AG08396 (cell line): ENCODE results near the gene DFFB.
A peak's percentile ranks its signal among the peaks of the same experiment; 100 is the strongest.
"Not testable (repeated sequence)": the region's sequence is repeated elsewhere in the genome, so short reads cannot be mapped to it uniquely, and the experiment has no call there.

Experiments
- DNase-seq: peaks from one replicate; pipeline ENCODE4 v3.0.0; 2012; ENCODE audit warnings: low spot score, mixed read lengths

DFFB gene

DNA sequence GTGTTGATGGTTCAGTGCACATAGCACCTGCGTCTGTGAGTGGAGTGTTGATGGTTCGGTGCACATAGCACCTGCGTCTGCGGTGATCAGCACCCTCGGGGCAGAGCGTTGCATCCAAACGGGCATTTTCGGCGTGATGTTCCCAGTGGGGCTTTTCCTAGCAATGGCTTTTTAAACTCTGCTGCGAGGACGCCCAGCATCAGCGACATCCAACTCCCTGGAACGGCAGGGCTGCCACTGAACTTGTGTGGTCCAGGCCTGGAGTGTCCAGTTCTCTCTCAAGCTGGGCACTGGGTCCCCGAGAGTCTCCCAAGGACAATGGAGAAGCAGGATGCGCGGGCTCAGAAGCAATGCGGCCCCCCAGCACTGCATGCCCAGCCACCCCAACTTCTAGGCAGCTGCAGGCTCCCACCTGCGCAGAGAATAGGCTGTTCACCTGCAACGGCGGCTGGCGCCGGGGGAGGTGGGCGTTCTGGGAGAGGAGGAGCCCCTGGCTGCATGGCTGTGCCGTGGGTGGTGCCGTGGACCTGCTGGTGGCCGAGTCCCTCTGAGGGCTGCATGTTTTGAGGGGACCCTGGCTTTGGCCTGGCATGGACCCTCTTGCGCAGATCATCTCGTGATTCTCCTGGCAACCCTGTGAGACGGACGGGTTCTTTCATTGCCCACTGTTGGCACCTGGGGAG lies 52.9 kb downstream of the DFFB start:
- no peak for DNase-seq

DNA sequence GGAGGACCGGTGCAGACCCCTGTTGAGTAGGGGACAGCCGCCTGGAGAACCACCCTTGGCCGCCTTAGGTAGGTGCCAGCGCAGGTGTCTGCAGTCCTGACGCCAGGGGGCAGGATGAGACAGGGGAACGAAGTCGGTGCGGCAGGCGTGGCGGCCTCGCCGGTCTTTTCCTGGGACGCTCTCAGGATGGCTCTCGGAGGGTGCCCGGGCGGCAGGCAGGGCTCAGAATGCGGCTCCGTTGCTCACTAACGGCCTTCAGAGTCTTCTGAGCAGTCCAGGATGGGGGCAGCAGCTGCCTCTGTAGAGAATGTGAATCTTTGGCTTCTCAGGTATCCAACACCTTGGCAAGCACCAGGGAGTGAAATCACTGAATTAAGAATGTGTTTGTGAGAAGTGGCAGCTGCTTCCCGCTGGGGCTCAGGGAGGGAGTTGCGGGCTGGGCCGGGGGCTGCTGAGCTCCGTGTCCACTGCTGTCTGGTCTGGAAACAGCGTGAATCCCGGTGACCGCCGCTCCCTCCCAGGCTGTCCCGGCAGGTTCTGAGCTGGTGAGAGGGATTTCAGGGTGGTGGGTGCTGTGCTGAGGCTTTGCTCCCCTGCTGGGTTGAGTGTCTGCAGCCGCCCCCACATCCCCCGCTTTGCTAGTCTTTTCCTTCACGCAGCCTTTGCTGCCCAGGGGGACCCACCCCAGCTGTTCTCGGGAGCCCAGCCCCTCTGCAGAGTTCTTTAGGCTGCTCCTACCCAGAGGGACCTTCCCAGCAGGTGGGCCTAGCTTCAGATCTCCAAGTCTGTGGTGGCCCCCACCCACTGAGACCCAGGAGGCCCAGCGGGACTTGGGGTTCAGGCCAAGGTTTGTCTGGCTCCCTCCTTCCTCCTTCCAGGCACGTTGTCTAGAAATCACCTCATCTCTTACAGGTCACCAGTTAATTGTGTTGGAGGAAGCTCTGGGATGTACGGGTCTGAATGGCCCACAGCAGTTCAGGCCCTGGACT lies 53.9 kb downstream of the DFFB start:
- DNase-seq = peak; percentile 66

DNA sequence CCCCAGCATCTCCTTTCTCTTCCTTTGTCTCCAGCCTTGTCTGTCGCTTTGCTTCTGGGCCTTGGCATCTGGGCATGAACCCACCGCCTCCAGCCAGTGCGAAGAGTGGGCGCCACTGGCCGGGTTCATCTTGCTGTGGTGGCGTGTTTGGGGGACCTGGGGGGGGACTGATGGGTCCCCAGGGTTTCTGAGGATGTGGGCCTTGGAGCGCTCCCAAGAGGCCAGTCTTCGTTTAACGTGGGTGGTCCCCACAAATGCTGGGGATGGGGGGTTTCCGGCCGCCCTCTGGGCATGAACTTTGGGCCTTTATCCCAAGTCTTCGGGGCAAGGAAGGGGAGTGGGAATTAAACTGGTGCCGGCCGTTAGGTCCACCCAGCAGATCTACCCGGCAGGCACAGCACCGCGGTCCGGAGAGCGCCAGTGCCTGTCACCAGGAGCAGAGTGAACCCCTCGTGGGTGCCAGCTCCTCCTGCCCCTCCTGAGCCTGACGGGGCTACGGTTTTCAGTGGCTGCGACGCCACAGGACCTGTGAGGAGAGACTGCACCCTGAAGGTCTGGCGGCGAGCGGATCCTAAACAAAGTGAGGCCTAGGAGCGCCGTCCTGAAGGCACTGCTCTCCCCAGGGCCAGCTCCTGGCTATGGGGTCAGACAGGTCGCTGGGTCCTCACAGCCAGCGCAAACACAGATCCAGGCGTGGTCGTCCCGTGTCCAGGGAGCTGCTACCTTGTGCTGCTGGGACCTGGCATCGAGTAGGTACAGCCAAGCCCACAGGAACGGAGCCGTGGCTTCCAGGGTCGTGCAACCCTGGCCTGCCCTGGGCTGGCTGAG lies 54.9 kb downstream of the DFFB start:
- no peak for DNase-seq

GRCh38 chr1:3912809-3913685 lies 55.8 kb downstream of the DFFB start:
- DNase-seq = no peak

- DNase-seq = no peak
Measured at GRCh38 chr1:3914331-3914851, 57.1 kb downstream of the DFFB start.

DNA sequence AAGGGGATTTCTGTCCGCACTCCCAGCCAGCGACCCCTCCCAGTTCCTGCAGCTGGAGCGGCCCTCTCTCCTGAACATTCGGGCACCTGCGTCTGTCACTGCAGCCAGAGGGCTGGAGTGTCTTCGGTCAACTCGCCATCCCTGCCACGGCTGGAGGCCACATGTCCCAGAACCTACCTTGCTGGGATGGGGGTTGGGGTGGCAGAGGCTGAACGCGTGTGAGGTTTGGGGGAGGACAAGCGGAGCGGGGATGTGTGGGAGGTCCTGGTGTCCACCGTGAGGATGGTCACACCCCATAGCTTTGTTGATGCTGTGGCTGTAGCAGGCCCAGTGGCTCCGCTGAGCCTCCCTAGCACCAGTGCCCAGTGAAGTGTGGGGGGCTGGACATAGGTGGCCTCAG lies 57.6 kb downstream of the DFFB start:
- DNase-seq = no peak

DNA sequence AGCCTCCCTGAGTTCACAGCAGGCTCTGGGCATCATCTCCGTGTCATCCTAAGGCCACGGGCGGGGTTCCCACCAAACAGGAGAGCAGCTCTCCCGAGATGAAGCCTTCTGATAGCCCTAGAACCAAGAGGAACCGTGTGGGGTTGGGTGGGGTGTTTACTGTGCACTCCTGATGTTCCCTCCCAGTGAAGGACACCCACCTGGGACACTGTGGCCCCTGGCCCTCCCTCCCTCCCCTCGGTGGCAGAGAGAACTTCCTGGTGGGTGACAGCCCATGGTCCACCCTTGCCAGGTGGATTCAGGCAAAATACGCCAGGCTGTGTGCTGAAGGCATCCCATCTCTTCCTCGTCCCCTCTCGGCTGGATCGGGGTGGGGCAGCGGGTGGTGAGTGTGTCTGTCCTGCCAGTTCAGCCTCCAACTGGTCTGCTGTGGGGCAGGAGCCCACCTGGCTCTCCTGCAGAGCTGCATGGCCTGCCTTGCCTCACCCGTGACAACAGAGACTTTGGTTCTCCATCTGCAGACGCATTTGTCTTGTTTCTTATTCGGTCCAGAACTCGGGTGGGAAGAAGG lies 58.4 kb downstream of the DFFB start:
- no peak for DNase-seq

GRCh38 chr1:3917761-3918160 lies 60.5 kb downstream of the DFFB start:
- DNase-seq = no peak

GRCh38 chr1:3918359-3918758 lies 61.1 kb downstream of the DFFB start:
- not testable (repeated sequence) for DNase-seq

GRCh38 chr1:3918966-3919611 lies 61.8 kb downstream of the DFFB start:
- no peak for DNase-seq

DNA sequence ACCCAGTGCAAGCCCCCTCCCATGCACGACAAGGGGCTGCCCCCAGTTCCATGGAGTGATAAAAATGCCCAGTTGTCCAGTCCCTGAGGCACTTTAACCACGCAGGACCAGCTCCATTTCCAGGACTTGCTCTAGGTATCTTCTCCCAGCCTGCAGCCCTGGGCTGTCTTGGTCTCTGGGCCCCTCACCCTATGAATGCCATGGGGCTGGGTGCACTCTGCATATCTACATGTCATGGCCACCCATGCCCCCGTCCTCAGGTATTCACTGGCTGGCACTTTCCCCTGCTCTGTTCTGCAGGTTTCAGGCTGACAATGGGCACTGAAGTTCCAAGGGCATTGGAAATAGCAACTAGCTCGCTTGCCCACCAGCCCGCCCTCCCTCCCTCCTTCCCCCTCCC lies 62.4 kb downstream of the DFFB start:
- no peak for DNase-seq

GRCh38 chr1:3921765-3922164 lies 64.5 kb downstream of the DFFB start:
- DNase-seq = no peak

GRCh38 chr1:3922201-3922725 lies 65.0 kb downstream of the DFFB start:
- DNase-seq = no peak

DNA sequence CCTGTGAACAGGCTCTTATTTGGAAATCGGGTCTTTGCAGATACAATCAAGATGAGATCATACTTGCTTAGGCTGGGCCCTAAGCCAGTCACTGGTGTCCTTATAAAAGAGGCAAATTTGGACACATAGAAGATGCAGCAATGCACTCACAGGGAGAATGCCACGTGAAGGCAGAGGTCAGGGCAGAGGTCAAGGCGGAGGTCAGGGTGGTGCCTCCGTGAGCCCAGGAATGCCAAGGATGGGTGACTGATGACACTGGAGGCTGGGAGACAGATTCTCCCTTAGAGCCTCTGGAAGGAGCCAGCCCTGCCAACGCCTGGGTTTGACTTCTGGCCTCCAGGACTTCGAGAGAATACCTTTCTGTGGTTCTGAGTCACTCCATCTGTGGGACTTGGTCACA lies 65.6 kb downstream of the DFFB start:
- DNase-seq = no peak

- DNase-seq = no peak
Measured at GRCh38 chr1:3923378-3924185, 66.3 kb downstream of the DFFB start.

DNA sequence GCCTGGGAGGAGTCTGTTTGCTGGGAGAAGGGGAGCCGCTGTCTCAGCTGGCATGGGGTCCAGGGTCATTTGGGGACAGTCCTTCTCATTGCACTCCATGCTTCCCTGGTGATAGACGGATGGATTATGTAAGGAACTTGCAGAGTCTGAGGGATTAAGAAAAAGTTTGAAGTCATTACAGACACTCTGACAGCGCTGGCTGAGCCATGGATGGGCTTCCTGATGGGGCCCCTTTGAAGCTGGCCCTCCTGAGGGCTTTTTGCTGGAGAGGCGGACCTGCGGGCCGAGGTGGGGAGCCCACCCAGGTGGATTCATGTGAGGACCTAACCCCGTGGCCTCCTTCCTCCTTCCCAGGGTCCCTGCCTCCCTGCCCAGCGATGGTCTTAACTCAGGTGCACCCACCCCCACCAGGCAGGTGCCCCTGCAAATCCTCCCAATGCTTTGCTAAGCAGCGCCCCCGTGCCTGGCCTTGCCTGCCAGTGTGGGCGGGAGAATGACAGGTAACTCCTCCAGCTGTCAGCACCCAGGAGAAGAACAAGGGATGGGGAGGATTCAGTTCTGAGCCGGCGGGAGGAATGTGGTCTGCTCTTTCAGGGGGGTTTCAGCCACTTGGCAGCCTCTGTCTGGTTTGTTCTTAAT lies 67.0 kb downstream of the DFFB start:
- DNase-seq = no peak

- DNase-seq = no peak
Measured at GRCh38 chr1:3924825-3925220, 67.5 kb downstream of the DFFB start.

DNA sequence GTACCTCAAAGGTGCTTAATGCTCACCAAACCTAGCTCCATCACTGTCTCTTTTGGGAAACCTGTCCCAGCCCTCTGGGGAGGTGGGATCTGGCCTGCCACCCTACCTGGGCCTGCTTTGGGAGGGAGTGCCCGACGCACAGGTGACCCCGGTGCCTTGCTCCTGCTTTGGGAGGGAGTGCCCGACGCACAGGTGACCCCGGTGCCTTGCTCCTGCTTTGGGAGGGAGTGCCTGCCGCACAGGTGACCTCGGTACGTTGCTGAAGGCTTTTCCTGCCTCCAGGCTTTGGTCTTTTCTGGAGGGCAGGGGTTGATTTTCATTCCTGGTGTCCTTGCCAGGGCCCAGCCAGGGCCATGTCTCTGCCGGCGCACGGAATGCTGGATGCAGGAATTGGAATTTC lies 68.0 kb downstream of the DFFB start:
- DNase-seq = no peak

DNA sequence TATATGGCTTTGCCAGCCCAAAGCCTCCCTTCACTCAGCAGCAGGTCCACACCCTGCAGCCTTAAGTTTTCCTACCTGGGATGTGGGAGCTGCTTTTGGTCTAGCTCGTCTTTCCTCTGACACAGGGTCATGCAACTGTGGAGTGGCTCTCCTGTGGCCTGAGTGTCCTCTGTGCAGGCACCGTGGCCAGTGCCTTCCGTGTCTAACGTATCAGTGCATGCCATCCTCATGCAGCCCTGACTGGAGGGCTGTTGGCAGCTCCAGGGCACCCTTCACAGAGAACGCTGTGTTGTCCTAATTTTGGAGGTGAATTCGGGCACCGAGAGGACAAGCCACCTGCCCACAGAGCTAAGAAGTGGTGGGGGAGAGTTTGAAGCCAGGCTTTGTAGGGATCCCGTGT lies 68.5 kb downstream of the DFFB start:
- no peak for DNase-seq
